Measurements from ENCODE around the gene LYPLAL1. TPM values are rescaled to one million over a fixed set of nuclear protein-coding genes. Genes with fewer than 3 reads are reported as not detected.

The LYPLAL1 gene
- total RNA-seq, 1 experiment from 2014 or later, result 40.0 TPM

GRCh38 chr1:219152751-219153150 lies 20.9 kb upstream of the LYPLAL1 start:
- Histone ChIP-seq H3K4me1 (ENCODE audit: control insufficient read depth in 1 of 2, insufficient read depth in 2 of 2, low read length in 2 of 2) (no peaks in the 10 kb centered on the region), H2AFZ (ENCODE audit: low read depth, low read length, poor library complexity, severe bottlenecking) (no peak overlapping the region), H3K79me2 (ENCODE audit: insufficient read depth, low read length) (no peaks in the 10 kb centered on the region), H3K36me3 (ENCODE audit: control insufficient read depth in 1 of 2, insufficient read depth in 2 of 2, low read length in 2 of 2) (no peaks in the 10 kb centered on the region), H3K9ac (ENCODE audit: low read length) (no peak overlapping the region), H3K4me3 (replicated peaks in 1 of 2; ENCODE audit: low read depth in 1 of 2, low read length in 2 of 2) (no peak overlapping the region), H3K9me3 (ENCODE audit: control insufficient read depth in 1 of 2, insufficient read depth in 1 of 2, low read depth in 1 of 2, low read length in 2 of 2) (no peaks in the 10 kb centered on the region), H3K27me3 (ENCODE audit: insufficient read depth, low read length) (no peaks in the 10 kb centered on the region), H3K27ac (ENCODE audit: low read depth, low read length) (no peak overlapping the region), H3K4me2 (ENCODE audit: low read length) (no peak overlapping the region), H4K20me1 (ENCODE audit: insufficient read depth) (no peaks in the 10 kb centered on the region), H3K9me2 (ENCODE audit: insufficient read depth) (no peaks in the 10 kb centered on the region)
- BruUV-seq (replicated peaks), result no TSS peak
- DNase-seq (ENCODE audit: low read depth, low spot score) (no peak), ATAC-seq (no peak)
- RAD21 ChIA-PET (ENCODE audit: low non-redundant PET in 1 of 2, low total read pairs in 2 of 2, uncharacterized antibody in 2 of 2, unreplicated experiment in 2 of 2), result no interaction called here
- CTCF ChIA-PET, result no interaction called here
- TF ChIP-seq CEBPB (IDR thresholded peaks at IDR 0.05; ENCODE audit: low read depth) (no peak), YY1 (IDR thresholded peaks at IDR 0.05; ENCODE audit: extremely low read depth, insufficient replicate concordance, low read depth, low read length) (no peak), SRF (IDR thresholded peaks at IDR 0.05; ENCODE audit: low read depth) (no peak), MAX (IDR thresholded peaks at IDR 0.05) (no peak), SIN3A (IDR thresholded peaks at IDR 0.05; ENCODE audit: low read depth) (no peak), POLR2AphosphoS5 (IDR thresholded peaks at IDR 0.05; ENCODE audit: low read depth, low read length) (no peak), REST (IDR thresholded peaks at IDR 0.05; ENCODE audit: low read depth) (no peak), ZBTB33 (IDR thresholded peaks at IDR 0.05; ENCODE audit: extremely low read depth, insufficient replicate concordance, low read length) (no peak), EZH2 (IDR thresholded peaks at IDR 0.05) (no peak), CTCF (IDR thresholded peaks at IDR 0.05 in 2 of 3, conservative IDR thresholded peaks at IDR 0.05 in 1 of 3; ENCODE audit: borderline replicate concordance in 1 of 3, insufficient read depth in 1 of 3, low read depth in 2 of 3, low read length in 2 of 3) (no peak), EZH2phosphoT487 (IDR thresholded peaks at IDR 0.05; ENCODE audit: borderline replicate concordance) (no peak), EGR1 (IDR thresholded peaks at IDR 0.05; ENCODE audit: low read depth) (no peak), RAD21 (IDR thresholded peaks at IDR 0.05; ENCODE audit: low read depth) (no peak), TCF7L2 (IDR thresholded peaks at IDR 0.05; ENCODE audit: borderline replicate concordance, extremely low read depth, insufficient read depth, insufficient read length) (no peak), FOSL1 (IDR thresholded peaks at IDR 0.05; ENCODE audit: low read depth) (no peak)
- intact Hi-C loops (cut with micrococcal nuclease), result no loop called here
- POLR2A ChIA-PET, result no interaction called here
